NCI-H2171 treated with DMSO at 0.1 percent for 48 hours (cell line): Measurements from ENCODE around the gene B4GALNT4.
"Not testable (repeated sequence)": the region's sequence is repeated elsewhere in the genome, so short reads cannot be mapped to it uniquely, and the experiment has no call there.

Source experiments
- DNase-seq: peaks from one replicate; lab custom pipeline; 2025; lab: John Stamatoyannopoulos, UW

The B4GALNT4 gene

GRCh38 chr11:376531-377173 is 7.4 kb downstream of the B4GALNT4 start:
- DNase-seq, result no peak

- no peak for DNase-seq
Observed at GRCh38 chr11:377174-377865, 8.0 kb downstream of the B4GALNT4 start.

- DNase-seq, result no peak
Observed at GRCh38 chr11:377883-378500, 8.7 kb downstream of the B4GALNT4 start.

- no peak for DNase-seq
Observed at GRCh38 chr11:379205-380094, 10.2 kb downstream of the B4GALNT4 start.

- no peak for DNase-seq
Observed at GRCh38 chr11:380095-380480, 10.8 kb downstream of the B4GALNT4 start.

- DNase-seq, result no peak
Observed at GRCh38 chr11:380491-380890, 11.2 kb downstream of the B4GALNT4 start.

- DNase-seq, result no peak
Observed at GRCh38 chr11:380996-381395, 11.7 kb downstream of the B4GALNT4 start.

- DNase-seq, result no peak
Observed at GRCh38 chr11:381501-382072, 12.3 kb downstream of the B4GALNT4 start.

GRCh38 chr11:382081-382629 is 12.9 kb downstream of the B4GALNT4 start:
- DNase-seq, result no peak

GRCh38 chr11:383431-383830 is 14.1 kb downstream of the B4GALNT4 start:
- no peak for DNase-seq

GRCh38 chr11:384511-384910 is 15.2 kb downstream of the B4GALNT4 start:
- no peak for DNase-seq

GRCh38 chr11:385594-386351 is 16.5 kb downstream of the B4GALNT4 start:
- no peak for DNase-seq

- DNase-seq, result no peak
Observed at GRCh38 chr11:386483-386882, 17.2 kb downstream of the B4GALNT4 start.

- DNase-seq, result no peak
Observed at GRCh38 chr11:387193-387793, 18.0 kb downstream of the B4GALNT4 start.

- DNase-seq, result not testable (repeated sequence)
Observed at GRCh38 chr11:389369-389768, 20.1 kb downstream of the B4GALNT4 start.

GRCh38 chr11:390175-390574 is 20.9 kb downstream of the B4GALNT4 start:
- no peak for DNase-seq

- no peak for DNase-seq
Observed at GRCh38 chr11:391117-392017, 22.1 kb downstream of the B4GALNT4 start.

GRCh38 chr11:392102-392777 is 22.9 kb downstream of the B4GALNT4 start:
- no peak for DNase-seq
